IMR-90 (cell line): ENCODE results near the gene IGSF9B. TPM values are rescaled to one million over a fixed set of nuclear protein-coding genes. Genes with fewer than 3 reads are reported as not detected.
A peak's percentile ranks its signal among the peaks of the same experiment; 100 is the strongest.

Experiments
- ATAC-seq: fragments of 200-7000 bp; cut with Tn5 transposase; 2 replicates; pipeline ENCODE4 v1.9.1; 2020; ENCODE audit warnings: low read depth, mild to moderate bottlenecking, moderate library complexity
- BruUV-seq: library from RNA; stranded (reverse); fragments of 400-500 nt; replicated peaks from 2 replicates; lab custom pipeline; 2021; lab: Mats Ljungman, UMichigan
- CTCF ChIA-PET: fragments of 300-600 bp; formaldehyde crosslinking; extraction: SDS; loops from one replicate; lab custom pipeline; 2021; ENCODE audit warnings: antibody characterized with exemption; lab: Yijun Ruan, JAX
- POLR2A ChIA-PET: fragments of 300-600 bp; sonication (Branson Sonifier 250); formaldehyde crosslinking; loops from one replicate; lab custom pipeline; 2022; ENCODE audit warnings: antibody characterized with exemption; ENCODE audit not compliant: unreplicated experiment; lab: Charles Lee
- DNase-seq: peaks from one replicate; pipeline ENCODE4 v3.0.0; 2013
- H2AFZ ChIP-seq: replicated peaks from 2 replicates; pipeline ENCODE3; 2013; ENCODE audit warnings: low read length, mild to moderate bottlenecking; ENCODE audit not compliant: poor library complexity
- H2AK5ac ChIP-seq: 2 replicates; pipeline ENCODE4 v1.6.1; 2013; ENCODE audit warnings: low read depth, low read length, inconsistent platforms
- H2AK9ac ChIP-seq: replicated peaks from 2 replicates; pipeline ENCODE3; 2013; ENCODE audit warnings: mild to moderate bottlenecking, low read depth, low read length, moderate library complexity; ENCODE audit not compliant: poor library complexity
- H2BK120ac ChIP-seq: 2 replicates; pipeline ENCODE4 v1.6.1; 2013; ENCODE audit warnings: low read depth, low read length, inconsistent platforms
- H2BK15ac ChIP-seq: 3 replicates; pipeline ENCODE4 v1.6.1; 2013; ENCODE audit warnings: low read depth, low read length, inconsistent platforms
- H2BK20ac ChIP-seq: 2 replicates; pipeline ENCODE4 v1.6.1; 2013; ENCODE audit warnings: low read depth, mild to moderate bottlenecking, inconsistent platforms, low read length, moderate library complexity
- H2BK5ac ChIP-seq: 2 replicates; pipeline ENCODE4 v1.6.1; 2013; ENCODE audit warnings: mild to moderate bottlenecking, low read depth, low read length, inconsistent platforms; ENCODE audit not compliant: poor library complexity, severe bottlenecking
- H3K14ac ChIP-seq: replicated peaks from 2 replicates; pipeline ENCODE4 v1.6.1; 2013; ENCODE audit warnings: low read depth, low read length, inconsistent platforms
- H3K18ac ChIP-seq: 2 replicates; pipeline ENCODE4 v1.6.1; 2013; ENCODE audit warnings: low read depth, low read length, control low read depth
- H3K23ac ChIP-seq: 2 replicates; pipeline ENCODE4 v1.6.1; 2013; ENCODE audit warnings: low read depth, low read length, inconsistent platforms
- H3K27ac ChIP-seq: 2 replicates; pipeline ENCODE4 v1.5.1; 2013; ENCODE audit warnings: mild to moderate bottlenecking, control low read depth, low read length; ENCODE audit not compliant: insufficient read depth
- H3K27me3 ChIP-seq: 2 replicates; pipeline ENCODE4 v1.6.1; 2013; ENCODE audit warnings: low read length; ENCODE audit not compliant: control insufficient read depth, insufficient read depth
- H3K36me3 ChIP-seq: 2 replicates; pipeline ENCODE4 v1.6.1; 2013; ENCODE audit warnings: low read length, mixed read lengths; ENCODE audit not compliant: control insufficient read depth, insufficient read depth
- H3K4ac ChIP-seq: 2 replicates; pipeline ENCODE4 v1.6.1; 2013; ENCODE audit warnings: low read depth, low read length, inconsistent platforms
- H3K4me1 ChIP-seq: 2 replicates; pipeline ENCODE4 v1.6.1; 2013; ENCODE audit warnings: low read length, mixed read lengths; ENCODE audit not compliant: control insufficient read depth, insufficient read depth
- H3K4me2 ChIP-seq: 2 replicates; pipeline ENCODE4 v1.6.1; 2013; ENCODE audit warnings: low read depth, mild to moderate bottlenecking, control low read depth, low read length, moderate library complexity
- H3K4me3 ChIP-seq: 2 replicates; pipeline ENCODE4 v1.5.1; 2013; ENCODE audit warnings: low read depth, mild to moderate bottlenecking, control low read depth, low read length, moderate library complexity; ENCODE audit not compliant: insufficient read depth
- H3K56ac ChIP-seq: 2 replicates; pipeline ENCODE4 v1.6.1; 2013; ENCODE audit warnings: low read length, inconsistent platforms; ENCODE audit not compliant: insufficient read depth; ENCODE audit errors: extremely low read depth
- H3K79me1 ChIP-seq, 2 experiments: 2 replicates each; pipeline ENCODE4 v1.6.1; 2013; ENCODE audit warnings: low read length in 2 of 2, inconsistent platforms in 1 of 2, low read depth in 1 of 2
- H3K9ac ChIP-seq: 2 replicates; pipeline ENCODE4 v1.6.1; 2013; ENCODE audit warnings: low read depth, low read length, control low read depth
- H3K9me1 ChIP-seq: 2 replicates; pipeline ENCODE4 v1.6.1; 2013; ENCODE audit warnings: low read length, inconsistent platforms; ENCODE audit not compliant: insufficient read depth
- H3K9me3 ChIP-seq: 2 replicates; pipeline ENCODE4 v1.6.1; 2013; ENCODE audit warnings: low read length; ENCODE audit not compliant: control insufficient read depth, insufficient read depth
- H4K20me1 ChIP-seq: 2 replicates; pipeline ENCODE4 v1.6.1; 2013; ENCODE audit warnings: low read length, inconsistent platforms; ENCODE audit not compliant: insufficient read depth
- H4K5ac ChIP-seq: 2 replicates; pipeline ENCODE4 v1.6.1; 2013; ENCODE audit warnings: mild to moderate bottlenecking, low read depth, low read length, control low read depth
- H4K8ac ChIP-seq, 2 experiments: 2 replicates each; pipeline ENCODE4 v1.6.1; 2013; ENCODE audit warnings: low read depth in 2 of 2, low read length in 2 of 2, control low read depth in 1 of 2, inconsistent platforms in 1 of 2
- H4K91ac ChIP-seq: 2 replicates; pipeline ENCODE4 v1.6.1; 2013; ENCODE audit warnings: low read depth, low read length, inconsistent platforms; ENCODE audit not compliant: insufficient read depth
- BHLHE40 ChIP-seq: fragments of 150-350 bp; IDR thresholded peaks from 2 replicates; pipeline ENCODE4 v1.6.1; 2016; ENCODE audit warnings: mild to moderate bottlenecking, low read depth, low read length
- CEBPB ChIP-seq: IDR thresholded peaks from 2 replicates; pipeline ENCODE4 v1.6.1; 2012; ENCODE audit warnings: low read depth, low read length, improper control_type of control experiment
- CTCF ChIP-seq: conservative IDR thresholded peaks from 2 replicates; pipeline ENCODE4 v1.5.1; 2012; ENCODE audit warnings: mild to moderate bottlenecking, low read depth, low read length, improper control_type of control experiment
- ELK1 ChIP-seq: fragments of 150-350 bp; IDR thresholded peaks from 2 replicates; pipeline ENCODE4 v1.6.1; 2016; ENCODE audit warnings: low read depth, mild to moderate bottlenecking, low read length, moderate library complexity, borderline replicate concordance
- MAFK ChIP-seq: IDR thresholded peaks from 2 replicates; pipeline ENCODE4 v1.6.1; 2012; ENCODE audit warnings: low read depth, low read length, improper control_type of control experiment
- MXI1 ChIP-seq: IDR thresholded peaks from 2 replicates; pipeline ENCODE4 v1.6.1; 2012; ENCODE audit warnings: low read depth, mild to moderate bottlenecking, low read length, moderate library complexity, borderline replicate concordance
- NFE2L2 ChIP-seq: fragments of 150-350 bp; IDR thresholded peaks from 2 replicates; pipeline ENCODE4 v1.6.1; 2016; ENCODE audit warnings: low read depth, mild to moderate bottlenecking, low read length
- POLR2A ChIP-seq: IDR thresholded peaks from 2 replicates; pipeline ENCODE4 v1.6.1; 2012; ENCODE audit warnings: mild to moderate bottlenecking, low read depth, low read length
- RAD21 ChIP-seq: IDR thresholded peaks from 2 replicates; pipeline ENCODE4 v1.6.1; 2012; ENCODE audit warnings: low read length, improper control_type of control experiment
- RCOR1 ChIP-seq: IDR thresholded peaks from 2 replicates; pipeline ENCODE4 v1.6.1; 2012; ENCODE audit warnings: mild to moderate bottlenecking, low read length, improper control_type of control experiment; ENCODE audit not compliant: insufficient replicate concordance
- RFX5 ChIP-seq: IDR thresholded peaks from 2 replicates; pipeline ENCODE4 v1.8.0; 2012; ENCODE audit warnings: low read depth, mild to moderate bottlenecking, low read length, moderate library complexity
- WGBS, 2 experiments: methylation state at CpG; one replicate each; pipeline versions ENCODE4 v1.1.5 to v1.1.7; 2013; ENCODE audit warnings: missing lambda C conversion rate in 2 of 2; ENCODE audit not compliant: insufficient read length in 1 of 2; ENCODE audit errors: extremely low coverage in 2 of 2; 5-methylcytosine and 5-hydroxymethylcytosine counted together
- dilution Hi-C: fragments of 300-500 bp; cut with HindIII; formaldehyde crosslinking; loops from one replicate; pipeline ENCODE4 v1.14.3; 2018; ENCODE audit warnings: low sequenced_read_pairs; ENCODE audit not compliant: unreplicated experiment
- in situ Hi-C: fragments of 300-500 bp; cut with MboI; formaldehyde crosslinking; loops from 3 replicates; pipeline ENCODE4 v1.14.3; 2019; ENCODE audit warnings: low sequenced_read_pairs, inconsistent platforms, mixed read lengths
- intact Hi-C: fragments of 100-400 bp; cut with micrococcal nuclease; formaldehyde crosslinking; loops from 2 replicates; pipeline ENCODE4 v1.10.0; 2022
- polyA plus RNA-seq, 3 experiments: library from polyadenylated mRNA; depleted of rRNA; stranded (reverse); fragments of >200 nt; gene quantifications; 2 replicates each; pipeline ENCODE4 v1.2.3, GENCODE V29; 2012; ENCODE audit warnings: low replicate concordance in 1 of 3
- total RNA-seq: library from RNA; depleted of rRNA; stranded (reverse); fragments of >200 nt; gene quantifications from 2 replicates; pipeline ENCODE4 v1.2.3, GENCODE V29; 2012
- TF ChIP-seq, protein P1 (sequence below): fragments of 150-350 bp; IDR thresholded peaks from 2 replicates; pipeline ENCODE4 v1.6.1; 2017; ENCODE audit warnings: mild to moderate bottlenecking, antibody characterized with exemption, low read length, low read depth

The IGSF9B gene
- total and polyA plus RNA-seq, 2 of the 4 experiments (the other 2 are of a cell fraction): under 0.01 to 0.10 TPM

DNA sequence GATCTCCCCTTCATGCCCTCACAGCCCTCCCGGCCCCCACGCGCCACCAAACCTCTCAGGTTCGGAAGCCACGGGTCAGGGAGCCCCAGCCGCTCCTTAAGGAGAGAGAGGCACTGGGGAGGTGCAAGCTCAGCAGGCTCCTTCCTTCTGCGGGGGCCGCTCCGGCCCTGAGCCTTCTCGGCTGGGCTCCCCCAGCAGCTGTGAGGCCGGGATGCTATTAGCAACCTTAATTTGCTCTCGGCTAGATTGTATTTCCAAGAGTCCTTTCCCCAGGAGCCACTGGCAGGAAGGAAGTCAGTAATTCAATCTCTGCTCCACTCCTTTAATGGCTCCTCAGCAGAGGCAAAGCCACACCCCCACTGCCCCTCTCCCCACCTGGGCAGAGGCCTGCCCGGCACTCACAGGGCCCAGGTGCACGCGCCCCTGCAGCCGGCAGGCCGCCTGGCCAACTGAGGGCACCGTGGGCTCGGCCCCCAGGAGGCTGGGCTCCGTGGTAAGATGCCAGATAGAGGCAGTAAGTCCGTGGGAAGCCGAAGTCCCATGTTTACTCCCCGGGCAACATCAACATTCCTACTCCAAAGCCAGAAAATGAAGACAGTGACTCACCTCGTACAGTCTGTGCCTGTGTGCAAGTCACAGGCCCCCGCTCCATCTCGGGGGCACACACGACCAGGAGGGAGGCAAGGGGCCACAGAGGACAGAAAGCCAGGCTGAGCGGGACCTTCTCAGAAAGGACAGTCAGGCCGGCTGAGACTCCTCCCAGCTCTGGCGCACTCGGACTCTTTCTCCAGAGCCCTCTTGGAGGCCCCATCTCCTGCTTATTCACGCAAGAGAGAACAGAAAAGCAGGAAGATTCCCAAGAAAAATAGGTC lies 5.2 kb downstream of the IGSF9B start:
- no peaks in the 10 kb centered on the region for H3K79me1 ChIP-seq
- H4K8ac ChIP-seq: no peak overlapping the region
- H3K18ac ChIP-seq: no peak overlapping the region
- 19% methylated on average over 8 of the region's 32 CpGs; no CpG with 5 or more reads in 1 of the 2 experiments for WGBS, 2 experiments
- no peak overlapping the region for H2AK9ac ChIP-seq
- no peak for TF ChIP-seq MXI1
- no peak for TF ChIP-seq POLR2A
- no peak for TF ChIP-seq RCOR1
- TF ChIP-seq RFX5: no peak
- TF ChIP-seq ELK1: no peak
- no peak for TF ChIP-seq NFE2L2
- TF ChIP-seq MAFK: no peak
- no peak for TF ChIP-seq CTCF
- TF ChIP-seq, protein P1, sequence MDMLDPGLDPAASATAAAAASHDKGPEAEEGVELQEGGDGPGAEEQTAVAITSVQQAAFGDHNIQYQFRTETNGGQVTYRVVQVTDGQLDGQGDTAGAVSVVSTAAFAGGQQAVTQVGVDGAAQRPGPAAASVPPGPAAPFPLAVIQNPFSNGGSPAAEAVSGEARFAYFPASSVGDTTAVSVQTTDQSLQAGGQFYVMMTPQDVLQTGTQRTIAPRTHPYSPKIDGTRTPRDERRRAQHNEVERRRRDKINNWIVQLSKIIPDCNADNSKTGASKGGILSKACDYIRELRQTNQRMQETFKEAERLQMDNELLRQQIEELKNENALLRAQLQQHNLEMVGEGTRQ: no peak
- TF ChIP-seq CEBPB: no peak
- TF ChIP-seq RAD21: no peak
- TF ChIP-seq BHLHE40: no peak
- H2BK20ac ChIP-seq: no peak overlapping the region
- DNase-seq (peak; percentile 4), ATAC-seq (no peak)
- no peak overlapping the region for H3K56ac ChIP-seq
- intact Hi-C loops (no loop called here), in situ Hi-C loops (no loop called here), dilution Hi-C loops (no loop called here)
- H3K4me2 ChIP-seq: no peak overlapping the region; the same call in 1 of the 2 replicates
- H2BK120ac ChIP-seq: no peak overlapping the region
- no peaks in the 10 kb centered on the region for H3K36me3 ChIP-seq
- H4K91ac ChIP-seq: no peak overlapping the region
- no TSS peak for BruUV-seq
- peaks cover 52% of the 10 kb centered on the region for H3K27me3 ChIP-seq
- H3K4me1 ChIP-seq: peaks cover 2% of the 10 kb centered on the region; the same call in 1 of the 2 replicates
- H2BK5ac ChIP-seq: no peak overlapping the region
- no peak overlapping the region for H2AK5ac ChIP-seq
- no peaks in the 10 kb centered on the region for H4K20me1 ChIP-seq
- CTCF ChIA-PET: no interaction called here
- H3K4me3 ChIP-seq: no peak overlapping the region
- no peak overlapping the region for H3K9ac ChIP-seq
- no peak overlapping the region for H3K4ac ChIP-seq
- no peak overlapping the region for H2BK15ac ChIP-seq
- H3K9me3 ChIP-seq: no peaks in the 10 kb centered on the region
- H2AFZ ChIP-seq: peak overlapping the region; percentile 56
- H3K23ac ChIP-seq: no peak overlapping the region
- H3K27ac ChIP-seq: no peak overlapping the region
- H4K5ac ChIP-seq: no peak overlapping the region
- no peaks in the 10 kb centered on the region for H3K9me1 ChIP-seq
- POLR2A ChIA-PET: no interaction called here
- H3K14ac ChIP-seq: no peak overlapping the region
